Right lobe of liver (tissue), 4 donors: ENCODE results near the gene ASB18.

ENCODE experiments used
- POLR2A ChIP-seq: fragments of 450-650 bp; IDR thresholded peaks from one replicate; pipeline ENCODE4 v1.6.1; 2017; ENCODE audit warnings: antibody characterized with exemption, mild to moderate bottlenecking
- TF ChIP-seq, protein P1 (sequence below), 4 donors: fragments of 200-600 bp in 3 of 4; fragments of 450-650 bp in 1 of 4; IDR thresholded peaks; one replicate each; pipeline versions ENCODE4 v1.5.1 to v1.8.0; 2016 to 2022; ENCODE audit warnings: antibody characterized with exemption in 4 of 4, mild to moderate bottlenecking in 2 of 4
- donor health status: DM: no; HTN: no; CAD: no.
- donor health status: DM: no; HTN: no; CAD: no.
- donor health status: DM: no; HTN: yes; CAD: no.

- TF ChIP-seq, protein P1, sequence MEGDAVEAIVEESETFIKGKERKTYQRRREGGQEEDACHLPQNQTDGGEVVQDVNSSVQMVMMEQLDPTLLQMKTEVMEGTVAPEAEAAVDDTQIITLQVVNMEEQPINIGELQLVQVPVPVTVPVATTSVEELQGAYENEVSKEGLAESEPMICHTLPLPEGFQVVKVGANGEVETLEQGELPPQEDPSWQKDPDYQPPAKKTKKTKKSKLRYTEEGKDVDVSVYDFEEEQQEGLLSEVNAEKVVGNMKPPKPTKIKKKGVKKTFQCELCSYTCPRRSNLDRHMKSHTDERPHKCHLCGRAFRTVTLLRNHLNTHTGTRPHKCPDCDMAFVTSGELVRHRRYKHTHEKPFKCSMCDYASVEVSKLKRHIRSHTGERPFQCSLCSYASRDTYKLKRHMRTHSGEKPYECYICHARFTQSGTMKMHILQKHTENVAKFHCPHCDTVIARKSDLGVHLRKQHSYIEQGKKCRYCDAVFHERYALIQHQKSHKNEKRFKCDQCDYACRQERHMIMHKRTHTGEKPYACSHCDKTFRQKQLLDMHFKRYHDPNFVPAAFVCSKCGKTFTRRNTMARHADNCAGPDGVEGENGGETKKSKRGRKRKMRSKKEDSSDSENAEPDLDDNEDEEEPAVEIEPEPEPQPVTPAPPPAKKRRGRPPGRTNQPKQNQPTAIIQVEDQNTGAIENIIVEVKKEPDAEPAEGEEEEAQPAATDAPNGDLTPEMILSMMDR (IDR thresholded peaks at IDR 0.05): no peak
- no peak for TF ChIP-seq POLR2A
Observed at GRCh38 chr2:236143811-236144210, 120.4 kb downstream of the ASB18 start.
